HG02852 (cell line): ENCODE measurements around the gene AQP2.

Experiments used
- ATAC-seq: cut with Tn5 transposase; IDR thresholded peaks from one replicate; pipeline ENCODE4 v1.9.1; 2021; ENCODE audit warnings: mild to moderate bottlenecking, moderate library complexity; ENCODE audit not compliant: unreplicated experiment

Gene AQP2

DNA sequence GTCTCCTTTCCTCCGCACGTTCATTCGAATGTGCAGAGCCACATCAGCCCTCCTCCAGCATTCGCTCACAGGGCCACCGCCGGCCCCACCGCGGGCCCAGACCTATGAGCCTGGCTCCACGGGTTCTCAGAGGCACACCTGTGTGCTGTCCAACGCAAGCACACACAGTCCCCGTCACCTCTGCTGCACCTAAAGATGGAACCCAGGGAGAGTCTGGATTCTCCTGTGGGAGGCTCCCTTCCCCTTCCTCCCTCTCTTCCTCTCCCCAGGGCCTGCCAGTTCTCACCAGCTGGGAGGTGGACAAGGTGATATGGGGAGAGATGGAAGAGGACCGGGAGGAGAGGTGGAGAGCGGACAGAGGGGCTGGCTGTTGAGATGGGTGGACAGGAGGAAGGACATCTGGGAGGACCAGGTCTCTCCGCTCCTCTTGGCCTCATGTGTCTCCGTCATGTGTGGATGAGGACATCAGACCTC, 17.3 kb downstream of the AQP2 start:
- ATAC-seq = no peak

DNA sequence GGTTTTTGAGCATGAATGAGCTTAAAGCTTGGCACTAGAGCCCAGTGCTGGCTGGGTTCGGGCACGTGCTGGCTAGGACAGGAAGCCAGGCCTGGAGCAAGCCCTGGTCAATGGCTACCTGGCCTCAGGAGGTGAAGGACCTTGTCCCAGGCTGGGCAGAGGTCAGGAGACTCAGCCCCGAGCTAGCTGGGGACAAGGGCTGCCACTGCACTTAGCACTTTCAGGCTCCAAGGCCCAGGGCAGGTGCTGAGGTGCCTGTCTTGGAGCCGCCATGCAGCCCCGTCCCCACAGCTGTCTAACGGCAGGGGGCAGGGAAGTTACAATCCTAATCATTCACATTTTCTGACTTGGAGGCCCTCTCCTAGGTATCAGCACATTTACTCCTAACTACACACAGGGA, 17.9 kb downstream of the AQP2 start:
- ATAC-seq = no peak

DNA sequence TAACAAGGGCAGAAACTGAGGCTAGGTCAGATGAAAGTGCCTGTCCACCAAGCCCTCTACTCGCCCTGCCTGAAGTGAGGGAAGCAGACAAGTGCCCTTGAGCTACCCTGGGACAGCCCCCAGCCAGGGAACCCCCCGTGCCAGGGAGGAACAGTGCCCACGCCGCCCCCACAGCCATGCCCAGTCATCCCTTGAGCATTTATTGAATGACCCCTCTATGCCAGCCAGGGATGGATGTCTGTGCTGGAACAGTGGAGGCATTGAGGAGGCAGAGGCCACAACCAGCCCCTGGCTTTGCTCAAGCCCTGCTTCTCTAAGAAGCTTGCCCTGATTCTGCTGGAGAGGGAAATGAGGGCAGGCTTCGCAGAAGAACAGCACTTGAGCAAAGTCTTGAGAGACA, 18.5 kb downstream of the AQP2 start:
- no peak for ATAC-seq

DNA sequence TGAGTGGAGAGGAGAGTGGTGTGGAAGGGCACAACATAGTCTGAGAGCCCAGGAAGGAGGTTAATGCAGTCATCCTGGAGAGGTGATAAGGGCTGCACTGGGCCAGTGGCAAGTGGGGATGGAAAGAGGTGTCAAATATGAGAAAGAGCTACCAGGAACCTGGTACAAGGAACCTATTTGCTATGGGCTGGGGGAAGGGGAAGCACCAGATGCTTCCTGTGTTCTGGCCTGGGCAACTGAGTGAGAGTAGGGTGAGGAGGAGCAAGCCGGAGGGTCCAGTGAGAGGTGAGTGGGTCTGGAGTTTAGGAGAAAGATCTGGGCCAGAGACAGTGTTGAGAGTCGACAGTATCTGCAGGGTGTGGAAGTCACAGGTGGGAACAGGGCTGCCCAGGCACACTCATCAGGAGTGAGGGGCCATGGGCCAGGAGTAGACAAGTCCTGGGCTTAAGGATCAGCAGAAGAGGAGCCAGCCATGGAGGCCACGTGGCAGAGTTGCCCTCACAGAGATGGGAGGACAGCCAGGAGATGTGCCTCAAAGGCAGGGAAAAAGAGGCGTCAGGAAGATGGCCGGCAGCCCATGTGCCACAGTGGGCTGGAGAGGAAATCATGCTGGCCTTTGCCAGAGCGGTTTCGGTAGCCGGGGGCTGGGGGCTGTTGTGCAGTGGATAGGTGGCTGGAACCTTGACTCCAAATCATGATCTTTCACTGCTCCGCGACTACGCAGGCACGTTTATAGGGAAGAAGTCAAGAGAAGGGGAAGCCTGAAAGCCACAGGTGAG, 19.3 kb downstream of the AQP2 start:
- ATAC-seq = no peak

DNA sequence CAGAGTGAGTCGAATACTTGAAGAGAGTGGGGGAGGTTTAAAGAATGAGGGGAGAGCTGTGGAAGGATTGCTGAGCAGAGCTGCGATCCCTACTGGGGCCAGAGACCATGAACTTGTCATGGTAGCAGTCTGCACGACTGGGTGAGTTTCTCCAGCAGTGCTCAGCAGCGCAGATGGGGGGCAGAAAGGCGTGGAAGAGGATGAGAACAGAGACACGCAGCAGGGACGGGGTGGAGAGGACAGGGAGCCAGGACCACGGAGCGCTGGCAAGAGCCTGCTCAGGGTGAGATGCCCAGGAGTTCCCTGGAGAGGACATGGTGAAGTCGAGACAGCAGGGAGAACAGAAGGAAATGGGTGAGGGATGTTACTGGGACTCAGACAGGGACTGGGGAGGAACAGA, 20.1 kb downstream of the AQP2 start:
- ATAC-seq = no peak

DNA sequence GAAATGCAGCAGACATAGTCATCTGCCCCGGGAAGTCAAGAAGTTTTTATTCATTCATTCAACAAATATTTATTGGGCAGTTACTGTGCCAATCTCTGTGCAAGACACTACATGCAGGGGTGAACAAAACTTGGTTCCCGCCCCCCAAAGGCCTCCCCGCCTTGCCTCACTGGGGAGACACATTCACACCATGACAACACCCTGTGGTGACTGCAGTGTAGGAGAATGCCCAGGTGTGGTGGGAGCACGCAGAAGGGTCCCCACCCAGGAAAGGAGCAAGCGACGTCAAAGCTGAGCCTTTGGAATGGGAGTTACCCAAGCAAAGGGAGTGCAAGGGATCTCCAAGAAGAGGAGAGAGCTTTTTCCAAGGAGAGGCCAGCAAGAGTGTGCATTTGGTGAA, 20.6 kb downstream of the AQP2 start:
- no peak for ATAC-seq

DNA sequence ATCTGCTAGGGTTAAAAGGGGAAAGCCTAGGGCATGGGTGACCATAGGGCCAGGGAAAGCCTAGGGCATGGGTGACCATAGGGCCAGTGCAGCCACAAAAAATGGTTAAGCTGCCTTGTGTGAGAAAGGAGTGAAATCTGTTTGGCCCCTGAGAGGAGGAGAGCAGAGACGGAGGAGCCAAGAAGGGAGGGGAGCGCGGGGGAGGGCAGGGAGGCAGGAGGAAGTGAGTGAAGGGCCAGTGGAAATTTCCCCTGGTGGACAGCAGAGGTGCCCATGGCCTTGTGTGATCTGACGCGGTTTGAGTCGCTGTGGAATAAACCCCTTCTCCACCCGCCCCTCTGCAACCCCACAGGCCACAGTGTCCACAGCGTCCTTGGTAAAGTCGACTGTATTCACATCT, 21.6 kb downstream of the AQP2 start:
- ATAC-seq = no peak

DNA sequence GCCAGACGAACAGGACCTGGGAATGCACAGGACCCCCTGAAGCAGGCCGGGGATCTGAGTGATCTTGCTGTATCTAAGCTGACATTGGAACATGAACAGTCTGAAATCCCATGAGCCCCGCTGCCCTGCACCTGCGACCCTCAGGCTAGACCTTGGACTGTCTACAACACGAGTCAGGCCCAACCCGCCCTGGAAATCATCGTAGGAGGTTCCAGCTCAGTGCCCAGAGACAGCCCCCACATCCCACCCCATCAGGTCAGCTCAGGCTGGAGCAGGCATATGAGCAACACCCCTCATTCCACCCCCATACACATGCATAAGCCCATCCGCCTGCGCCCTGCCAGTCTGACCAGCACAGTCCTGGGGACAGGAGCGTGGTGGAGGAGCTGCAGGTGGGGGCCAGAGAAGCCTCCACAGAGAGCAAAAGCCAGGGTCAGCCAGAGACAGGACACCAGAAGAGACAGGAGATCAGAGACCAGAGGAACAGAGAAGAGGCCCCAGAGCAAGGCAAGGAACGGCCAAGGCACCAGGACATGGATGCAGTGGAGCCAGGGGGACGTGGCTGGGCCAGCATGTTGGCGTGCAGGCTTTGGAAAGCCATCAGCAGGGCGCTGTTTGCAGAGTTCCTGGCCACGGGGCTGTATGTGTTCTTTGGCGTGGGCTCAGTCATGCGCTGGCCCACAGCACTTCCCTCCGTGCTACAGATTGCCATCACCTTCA, 22.3 kb downstream of the AQP2 start, which contains the start of gene AQP6:
TSS of gene AQP6 (plus strand) at position 307 of the 720 bp plus-strand sequence. CDS start at position 534, 227 bp downstream.
- ATAC-seq = no peak

DNA sequence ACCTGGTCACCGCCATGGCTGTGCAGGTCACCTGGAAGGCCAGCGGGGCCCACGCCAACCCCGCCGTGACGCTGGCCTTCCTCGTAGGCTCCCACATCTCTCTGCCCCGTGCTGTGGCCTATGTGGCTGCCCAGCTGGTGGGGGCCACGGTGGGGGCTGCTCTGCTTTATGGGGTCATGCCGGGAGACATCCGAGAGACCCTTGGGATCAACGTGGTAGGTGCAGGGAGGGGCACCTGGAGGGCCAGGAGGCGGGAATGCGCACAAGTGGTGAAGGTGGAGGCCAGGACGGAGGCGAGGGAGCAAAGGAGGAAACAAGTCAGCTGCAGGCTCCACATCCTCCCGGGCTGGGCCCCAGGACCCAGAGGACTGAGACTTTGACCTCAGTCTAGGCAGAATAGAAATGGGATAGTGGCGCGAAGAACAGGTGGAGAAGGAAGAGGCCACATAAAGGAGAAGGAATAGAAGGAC, 22.9 kb downstream of the AQP2 start:
- ATAC-seq = no peak

DNA sequence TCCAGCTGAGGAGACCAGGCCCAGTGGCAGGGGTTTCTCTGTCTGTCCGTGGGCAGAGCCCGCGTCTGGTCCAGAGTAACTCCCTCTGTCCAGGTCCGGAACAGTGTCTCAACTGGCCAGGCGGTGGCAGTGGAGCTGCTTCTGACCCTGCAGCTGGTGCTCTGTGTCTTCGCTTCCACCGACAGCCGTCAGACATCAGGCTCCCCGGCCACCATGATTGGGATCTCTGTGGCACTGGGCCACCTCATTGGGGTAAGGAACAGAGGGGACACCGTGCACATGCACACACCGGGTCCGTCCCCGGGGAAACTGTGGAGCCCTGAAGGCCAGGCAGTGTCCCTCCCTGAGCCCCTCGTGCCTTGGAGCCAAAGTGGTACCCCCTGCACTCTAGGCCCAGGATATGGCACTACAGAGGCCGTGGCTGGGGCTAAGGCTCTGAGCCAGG, 23.7 kb downstream of the AQP2 start:
- no peak for ATAC-seq

DNA sequence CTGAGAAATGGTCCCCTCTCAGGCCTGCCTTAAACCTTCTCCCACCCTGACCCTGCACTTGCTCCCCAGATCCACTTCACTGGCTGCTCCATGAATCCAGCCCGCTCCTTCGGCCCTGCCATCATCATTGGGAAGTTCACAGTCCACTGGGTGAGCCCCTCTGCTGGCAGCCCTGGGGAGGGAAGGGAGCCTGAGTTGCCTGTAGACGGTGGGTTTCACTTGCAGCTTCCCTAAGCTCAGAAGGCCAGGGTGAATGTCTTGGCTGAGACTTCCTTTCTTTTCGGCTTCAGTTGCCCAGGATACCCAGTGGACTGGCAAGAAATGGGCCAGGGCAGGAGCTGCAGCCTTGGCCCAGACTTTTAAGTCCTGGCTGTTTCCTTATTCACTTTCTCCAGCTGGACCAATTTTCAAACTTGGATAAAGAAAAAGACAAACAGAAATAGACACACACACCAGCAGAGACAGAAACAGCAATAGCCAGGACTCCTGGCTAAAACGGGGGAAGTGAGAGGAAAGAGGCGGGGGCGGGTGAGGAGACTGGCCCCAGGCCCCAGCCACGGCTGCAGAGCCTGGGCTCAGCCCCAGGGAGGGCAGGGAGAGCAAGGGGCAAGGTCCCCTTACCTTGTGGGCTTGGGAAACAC, 24.3 kb downstream of the AQP2 start:
- ATAC-seq = no peak

DNA sequence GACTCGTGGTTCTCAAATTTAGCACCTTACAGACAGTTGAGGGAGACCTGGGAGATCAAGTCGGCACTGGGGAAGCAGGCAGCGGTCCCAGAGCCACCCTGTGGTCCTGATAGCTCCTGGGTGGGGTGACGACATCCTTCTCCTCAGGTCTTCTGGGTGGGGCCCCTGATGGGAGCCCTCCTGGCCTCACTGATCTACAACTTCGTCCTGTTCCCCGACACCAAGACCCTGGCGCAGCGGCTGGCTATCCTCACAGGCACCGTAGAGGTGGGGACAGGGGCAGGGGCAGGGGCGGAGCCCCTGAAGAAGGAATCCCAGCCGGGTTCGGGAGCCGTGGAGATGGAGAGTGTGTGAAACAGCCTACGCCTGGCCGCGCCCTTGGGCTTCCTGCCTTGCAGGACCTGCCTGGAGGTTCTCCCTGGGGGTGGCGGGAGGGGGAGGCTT, 24.8 kb downstream of the AQP2 start:
- ATAC-seq = no peak

DNA sequence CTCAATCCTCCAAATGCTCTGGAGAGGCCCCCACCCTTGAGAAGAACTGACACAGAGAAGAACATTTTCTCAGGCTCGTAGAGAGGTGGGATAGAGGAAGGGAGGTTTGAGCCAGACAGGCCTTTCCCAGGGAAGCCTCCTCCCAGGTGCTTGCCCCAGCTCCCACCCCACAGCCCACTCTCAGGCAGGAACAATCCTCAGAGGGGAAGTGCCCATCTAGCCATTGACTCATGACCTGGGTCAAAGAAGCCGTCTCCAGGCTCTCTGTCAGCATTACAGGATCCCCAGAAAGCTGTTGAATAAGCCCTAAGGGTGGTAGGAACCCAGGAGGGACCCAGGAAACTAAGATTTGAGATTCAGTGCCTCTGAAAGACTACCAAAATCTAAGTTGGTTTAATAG, 26.0 kb downstream of the AQP2 start:
- no peak for ATAC-seq

DNA sequence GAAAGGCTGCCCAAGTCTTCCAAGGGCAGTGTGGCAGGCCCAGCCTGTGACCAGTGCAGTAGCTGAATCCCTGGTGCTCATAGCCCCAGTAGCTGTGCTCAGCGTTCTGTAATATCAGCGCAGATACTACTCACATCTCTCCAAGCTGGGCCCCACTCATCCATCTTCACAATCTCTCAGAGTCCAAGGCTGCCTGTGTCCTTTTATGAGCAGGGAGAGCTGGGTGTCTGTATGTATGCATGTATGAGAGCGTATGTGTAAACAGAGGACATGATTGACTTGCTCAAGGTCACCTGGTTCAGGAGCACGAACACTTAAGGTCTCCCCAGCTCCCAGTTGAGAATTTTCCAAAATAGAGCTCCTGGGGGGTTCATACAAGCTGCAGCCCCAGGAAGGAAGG, 27.6 kb downstream of the AQP2 start:
- no peak for ATAC-seq

DNA sequence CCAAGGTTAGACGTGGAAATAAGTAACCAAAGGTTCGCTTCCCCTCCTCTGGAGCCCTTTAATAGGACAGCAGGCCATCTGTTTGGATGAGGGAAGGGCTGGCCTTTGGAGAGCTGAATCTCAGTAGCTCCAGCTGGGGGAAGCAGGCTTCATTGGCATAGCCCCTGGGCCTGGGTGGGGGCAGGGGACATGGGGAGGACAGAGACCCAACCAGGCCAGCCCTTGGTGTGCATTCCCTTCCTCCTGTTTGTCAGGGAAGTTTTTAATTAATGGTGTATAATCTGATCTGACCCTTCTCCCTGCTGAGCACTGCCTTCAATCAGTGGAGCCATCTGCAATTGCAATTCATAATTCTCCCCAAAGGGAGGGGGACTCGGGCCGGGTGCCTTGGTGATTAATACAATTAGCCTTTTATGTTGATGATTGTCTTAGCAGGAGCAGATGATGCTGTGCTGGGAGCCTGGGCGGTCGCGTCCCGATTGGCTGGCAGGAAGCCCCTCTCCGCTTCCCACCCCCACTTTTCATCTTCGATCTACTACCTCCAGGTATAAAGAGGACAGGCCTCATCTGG, 28.6 kb downstream of the AQP2 start:
- ATAC-seq = no peak

DNA sequence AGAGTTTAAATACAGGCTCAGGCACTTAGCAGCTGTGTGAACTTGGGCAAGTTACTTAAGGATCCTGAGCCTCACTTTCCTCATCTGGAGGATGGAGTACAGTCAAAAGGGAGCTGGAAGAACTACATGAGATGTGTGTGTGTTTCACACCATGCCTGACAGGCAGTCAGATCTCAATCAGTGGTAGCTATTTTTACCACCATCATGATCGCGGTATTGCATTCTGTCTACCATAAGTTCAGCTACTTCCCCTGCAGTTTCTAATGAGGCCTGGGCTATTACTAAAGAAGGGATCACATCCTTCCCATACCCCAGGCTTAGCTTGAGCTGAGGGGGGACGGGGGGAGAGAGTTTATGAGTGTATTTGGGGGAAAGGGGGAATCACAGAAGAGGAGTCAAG, 29.3 kb downstream of the AQP2 start:
- no peak for ATAC-seq

DNA sequence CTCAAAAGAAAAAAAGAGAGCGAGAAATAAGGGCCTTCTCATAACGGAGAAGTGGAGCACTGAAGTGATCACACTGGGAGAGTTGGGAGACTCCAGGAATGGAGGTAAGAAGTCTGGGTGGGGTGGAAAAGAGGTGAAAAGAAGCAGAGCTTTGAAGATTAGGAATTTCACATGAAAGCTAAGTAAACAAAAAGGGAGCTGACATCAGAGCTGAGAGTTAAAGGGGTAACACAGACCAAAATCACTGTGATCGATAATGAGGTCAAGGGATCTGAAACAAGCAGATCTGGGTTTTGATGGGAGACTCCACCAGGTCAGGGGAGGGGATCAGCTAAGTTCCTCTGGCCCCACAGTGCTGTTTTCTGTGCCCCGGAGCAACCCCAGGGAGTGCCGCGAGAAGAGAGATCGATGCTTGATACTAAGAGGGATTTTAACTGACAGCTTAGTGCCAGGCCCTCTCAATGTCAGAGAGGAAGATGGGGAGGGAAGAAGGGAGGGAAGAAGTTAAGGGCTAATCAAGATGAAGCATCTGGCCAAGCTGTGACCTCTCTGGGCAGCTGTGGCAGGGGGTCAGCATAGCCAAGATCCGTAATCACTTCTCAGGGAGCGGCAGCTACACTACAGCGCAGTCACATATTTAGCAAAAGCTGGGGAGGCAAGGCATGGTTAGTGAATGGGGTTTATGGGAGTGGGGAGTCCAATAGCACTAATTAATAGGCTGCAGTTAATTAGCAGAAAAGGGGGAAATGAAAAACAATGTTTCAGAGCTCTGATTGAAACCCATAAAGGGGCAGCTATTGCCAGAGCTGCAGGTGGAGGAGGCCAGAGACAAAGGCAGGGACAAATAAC, 30.2 kb downstream of the AQP2 start:
- no peak for ATAC-seq

DNA sequence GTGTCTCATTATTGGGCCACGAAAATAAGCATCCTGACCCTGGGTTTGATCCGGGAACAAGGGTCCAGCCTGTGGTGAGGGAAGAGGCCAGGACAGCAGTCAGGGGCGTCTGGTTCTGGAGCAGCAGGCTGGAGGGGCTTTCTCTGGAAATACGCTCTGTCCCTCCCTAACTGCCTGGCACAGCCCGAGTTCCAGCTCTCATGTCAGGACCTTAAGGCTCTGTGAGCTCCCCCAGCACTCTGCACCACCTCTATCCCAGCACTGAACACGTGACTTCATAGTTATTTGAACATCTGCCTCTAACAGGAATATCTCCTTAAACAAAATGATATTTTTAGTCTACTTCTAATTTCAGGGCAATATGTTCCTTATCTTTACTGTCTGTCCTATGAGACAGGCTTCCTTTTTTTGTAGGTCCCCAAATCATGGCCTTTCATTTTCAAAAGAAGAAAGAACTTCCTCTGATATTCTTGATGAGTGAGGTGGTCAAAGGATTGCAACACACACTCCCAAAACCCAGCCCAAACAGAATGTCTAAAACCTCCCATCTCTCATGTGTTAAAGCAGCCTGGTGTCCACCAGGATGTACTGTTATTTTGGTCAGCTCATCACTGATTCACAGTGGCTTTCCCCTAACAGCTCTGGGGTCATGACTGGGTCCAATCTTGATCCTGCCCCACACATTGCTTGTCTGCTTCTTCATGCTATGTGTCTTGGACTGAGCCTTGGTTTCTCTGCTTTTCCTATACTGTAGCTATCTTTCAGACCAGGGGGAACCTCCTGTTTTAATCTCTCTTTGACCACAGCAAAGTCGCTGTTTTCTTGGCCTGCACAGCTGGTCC, 31.9 kb downstream of the AQP2 start:
- ATAC-seq = no peak

DNA sequence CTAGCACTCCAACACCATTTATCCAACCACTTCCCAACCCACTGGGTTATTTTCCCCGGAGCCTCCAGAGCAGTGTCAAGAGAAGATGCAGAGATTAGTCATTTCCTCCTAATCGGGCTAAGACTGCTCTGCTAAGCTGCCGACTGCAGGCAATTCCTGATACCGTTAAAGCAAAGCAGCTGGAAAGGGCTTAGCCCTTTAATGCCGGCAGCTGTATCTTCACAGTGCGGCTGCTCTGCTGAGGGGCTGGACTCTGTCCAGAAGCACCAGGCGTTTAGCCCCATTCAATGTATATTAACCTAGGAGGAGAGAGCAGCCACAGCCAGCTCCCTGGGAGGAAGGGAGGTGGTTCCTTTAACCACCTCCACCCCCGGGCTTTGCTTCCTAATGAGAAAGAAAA, 33.4 kb downstream of the AQP2 start:
- ATAC-seq = no peak
